HG03571 (cell line): Measurements from ENCODE around the gene TPBG.
"Not testable (repeated sequence)": the region's sequence is repeated elsewhere in the genome, so short reads cannot be mapped to it uniquely, and the experiment has no call there.

Experiments
- ATAC-seq: cut with Tn5 transposase; IDR thresholded peaks from one replicate; pipeline ENCODE4 v1.9.1; 2021; ENCODE audit not compliant: unreplicated experiment

Gene TPBG

DNA sequence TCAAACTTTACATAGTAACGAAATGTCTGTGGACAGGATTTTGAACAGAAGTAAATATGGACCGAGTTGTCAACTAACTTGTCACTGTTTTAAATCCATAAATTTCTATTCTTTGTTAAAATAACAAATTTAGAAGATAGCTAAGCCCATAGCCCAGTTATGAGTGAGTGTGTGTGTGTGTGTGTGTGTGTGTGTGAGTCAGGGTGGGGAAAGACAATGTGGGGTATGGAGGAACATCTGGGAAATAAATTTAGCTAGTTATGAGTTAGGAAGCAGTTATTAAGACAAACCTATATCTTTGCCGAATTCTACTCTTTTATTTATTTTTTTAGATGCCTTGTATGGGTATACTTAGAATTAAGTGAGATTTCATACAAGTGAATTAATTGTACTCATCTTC lies 9.0 kb downstream of the TPBG start:
- no peak for ATAC-seq

GRCh38 chr6:82374516-82374915 lies 10.9 kb downstream of the TPBG start:
- no peak for ATAC-seq

GRCh38 chr6:82376636-82377035 lies 13.0 kb downstream of the TPBG start:
- no peak for ATAC-seq

DNA sequence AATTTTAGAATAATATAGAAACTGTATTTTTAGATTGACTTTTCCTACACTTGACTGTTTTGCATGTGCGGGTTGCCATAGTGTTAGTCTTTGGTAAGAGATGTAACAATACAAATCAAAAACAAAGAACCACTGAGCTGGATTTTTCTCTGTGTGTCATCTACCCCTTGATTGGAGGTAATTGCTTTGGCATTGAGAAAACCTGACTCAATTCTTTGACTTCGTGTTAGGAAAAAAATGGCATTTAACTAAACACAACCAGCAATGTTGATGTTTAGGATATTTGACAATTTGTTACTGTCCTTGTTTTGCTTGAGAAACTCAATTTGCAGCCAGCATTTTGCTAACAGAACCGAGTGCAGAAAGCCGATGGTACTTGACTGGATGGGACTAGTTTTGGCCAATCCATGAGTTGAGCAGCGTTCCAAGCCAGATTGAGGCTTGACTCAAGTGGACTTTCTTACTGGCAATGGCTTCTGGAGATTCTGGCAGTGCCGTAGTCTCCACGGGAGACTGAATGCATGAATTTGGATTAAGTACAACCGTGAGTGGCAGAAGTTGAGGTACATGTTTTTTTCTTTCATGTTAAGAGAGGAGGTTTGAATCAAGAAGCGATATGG lies 17.1 kb downstream of the TPBG start:
- no peak for ATAC-seq

DNA sequence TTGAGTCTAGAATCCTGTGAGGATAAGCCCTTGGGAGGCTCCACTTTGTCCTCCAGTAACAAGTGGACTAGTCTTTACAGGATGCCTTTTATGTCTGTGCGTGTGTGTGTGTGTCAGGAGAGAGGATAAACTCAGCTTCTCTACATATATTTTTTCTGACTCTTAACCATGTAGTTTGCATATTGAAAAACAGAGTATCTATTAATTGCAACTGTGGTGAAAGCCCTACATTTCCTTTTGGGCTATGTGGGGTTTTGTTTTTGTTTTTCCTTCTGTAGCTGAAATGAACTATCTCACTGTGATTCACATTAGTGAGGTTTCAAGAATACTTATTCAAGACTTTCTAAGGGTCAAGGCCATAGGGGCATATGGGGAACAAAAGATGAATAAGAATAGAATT lies 17.7 kb downstream of the TPBG start:
- peak; percentile 68 for ATAC-seq

- no peak for ATAC-seq
Observed at GRCh38 chr6:82385102-82385501, 21.5 kb downstream of the TPBG start.

- ATAC-seq, result no peak
Observed at GRCh38 chr6:82385546-82385945, 21.9 kb downstream of the TPBG start.

GRCh38 chr6:82385961-82386360 lies 22.3 kb downstream of the TPBG start:
- ATAC-seq, result no peak

DNA sequence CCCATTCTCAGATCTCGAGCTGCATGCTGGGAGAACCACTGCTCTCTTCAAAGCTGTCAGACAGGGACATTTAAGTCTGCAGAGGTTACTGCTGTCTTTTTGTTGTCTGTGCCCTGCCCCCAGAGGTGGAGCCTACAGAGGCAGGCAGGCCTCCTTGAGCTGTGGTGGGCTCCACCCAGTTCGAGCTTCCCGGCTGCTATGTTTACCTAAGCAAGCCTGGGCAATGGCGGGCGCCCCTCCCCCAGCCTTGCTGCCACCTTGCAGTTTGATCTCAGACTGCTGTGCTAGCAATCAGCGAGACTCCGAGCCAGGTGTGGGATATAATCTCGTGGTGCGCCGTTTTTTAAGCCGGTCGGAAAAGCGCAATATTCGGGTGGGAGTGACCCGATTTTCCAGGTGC lies 31.2 kb downstream of the TPBG start:
- ATAC-seq, result not testable (repeated sequence)

DNA sequence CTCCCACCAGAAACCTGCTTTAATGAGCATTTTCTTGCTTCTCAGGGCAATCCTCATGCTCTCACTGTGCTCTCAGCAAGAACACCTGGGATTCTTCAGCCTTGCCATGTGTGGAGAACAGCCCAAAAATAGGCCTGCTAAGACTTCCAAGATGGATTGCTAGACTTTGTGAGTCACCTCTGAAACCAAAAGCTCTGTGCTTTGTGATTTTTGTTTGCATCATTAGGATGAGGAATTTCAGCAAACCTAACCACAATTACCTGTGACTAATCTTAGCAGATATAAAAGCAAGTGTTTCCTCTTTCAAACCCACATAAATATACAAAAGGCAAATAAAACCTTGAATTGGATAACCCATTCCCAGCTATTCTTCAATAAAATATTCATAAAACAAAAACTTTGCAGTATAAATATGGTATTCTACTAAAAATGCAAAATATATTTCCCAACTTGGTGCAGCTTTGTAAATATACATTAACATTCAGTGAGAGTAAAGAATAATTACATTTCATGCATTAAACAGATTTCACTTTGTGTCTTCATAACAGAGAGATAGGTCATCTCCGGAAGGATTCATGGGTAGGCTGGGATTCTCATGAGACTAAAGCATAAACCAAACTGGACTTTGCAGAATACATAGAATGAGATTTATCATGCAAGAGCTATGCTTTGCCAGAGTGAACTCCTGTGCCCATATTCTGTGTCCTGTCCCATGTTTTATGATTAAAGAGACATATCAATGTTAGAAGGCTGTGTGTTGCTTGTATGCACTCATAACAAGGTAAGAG lies 33.5 kb downstream of the TPBG start:
- ATAC-seq, result no peak

DNA sequence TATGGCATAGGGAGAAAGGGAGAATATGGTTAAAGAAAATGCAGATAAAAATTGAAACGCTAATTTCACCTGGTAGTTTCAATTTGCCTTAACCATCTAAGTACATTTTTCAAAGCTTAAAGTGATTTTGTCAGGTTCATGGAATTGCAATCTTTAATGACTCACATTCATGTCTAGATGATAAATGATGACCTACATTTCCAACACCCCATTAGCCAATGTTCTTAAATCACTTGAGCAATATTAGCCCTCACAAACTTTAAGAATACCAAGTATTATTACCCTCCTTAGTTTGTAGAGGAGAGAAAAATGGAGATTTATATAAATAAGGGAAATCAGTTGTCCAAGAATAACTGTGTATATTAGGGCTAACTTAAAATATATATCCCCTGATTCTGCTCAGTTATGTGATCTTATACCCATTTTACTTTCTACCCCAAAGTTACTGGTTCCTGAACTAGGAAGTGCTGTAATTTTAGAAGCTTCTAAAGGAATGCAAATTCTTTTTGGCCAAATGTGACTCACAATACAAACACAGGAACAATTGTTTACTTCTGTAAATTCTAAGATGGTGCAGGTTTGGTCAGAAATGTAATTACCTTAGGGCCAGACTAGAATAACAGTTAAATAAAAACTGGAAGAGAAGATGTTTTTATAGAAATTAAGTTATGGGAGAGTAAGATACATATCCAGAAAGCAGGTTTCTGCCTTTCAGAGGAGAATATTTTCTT lies 34.5 kb downstream of the TPBG start:
- ATAC-seq, result no peak

- no peak for ATAC-seq
Observed at GRCh38 chr6:82408952-82409431, 45.4 kb downstream of the TPBG start.

- no peak for ATAC-seq
Observed at GRCh38 chr6:82410151-82410648, 46.6 kb downstream of the TPBG start.

GRCh38 chr6:82413868-82414267 lies 50.3 kb downstream of the TPBG start:
- no peak for ATAC-seq

DNA sequence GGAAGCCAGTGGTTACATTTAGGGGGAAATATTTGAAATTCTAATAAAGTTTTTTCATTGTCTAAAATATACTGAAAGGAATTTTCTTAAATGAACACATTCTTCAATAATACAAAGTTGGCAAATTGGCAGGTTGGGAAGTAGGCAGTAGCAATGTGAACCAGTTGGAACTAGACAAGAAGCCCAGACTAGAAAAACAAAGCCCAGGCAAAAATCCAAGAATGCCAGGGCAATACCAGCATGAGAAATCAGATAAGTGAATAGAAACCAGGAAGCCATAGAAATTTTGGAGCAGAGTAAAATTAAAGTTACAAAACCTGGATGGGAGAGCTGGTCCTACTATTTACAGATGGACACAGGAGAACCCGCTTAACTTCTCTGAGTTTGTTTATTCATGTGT lies 52.2 kb downstream of the TPBG start:
- ATAC-seq, result no peak

GRCh38 chr6:82416346-82416745 lies 52.7 kb downstream of the TPBG start:
- no peak for ATAC-seq
